NB4 (cell line): ENCODE data around the gene GTPBP8.

Experiments
- MYC ChIP-seq: IDR thresholded peaks from 2 replicates; pipeline ENCODE4 v1.6.1; 2011; ENCODE audit warnings: low read depth, low read length
- POLR2A ChIP-seq: IDR thresholded peaks from 2 replicates; pipeline ENCODE4 v1.6.1; 2011; ENCODE audit warnings: mild to moderate bottlenecking; ENCODE audit not compliant: insufficient read length; ENCODE audit errors: extremely low read depth
- TF ChIP-seq, protein P1 (sequence below): IDR thresholded peaks from one replicate; pipeline ENCODE4 v1.5.1; 2012; ENCODE audit warnings: low read depth, low read length
- TF ChIP-seq, protein P2 (sequence below): IDR thresholded peaks from 2 replicates; pipeline ENCODE4 v1.6.1; 2011; ENCODE audit warnings: low read depth, low read length

DNA sequence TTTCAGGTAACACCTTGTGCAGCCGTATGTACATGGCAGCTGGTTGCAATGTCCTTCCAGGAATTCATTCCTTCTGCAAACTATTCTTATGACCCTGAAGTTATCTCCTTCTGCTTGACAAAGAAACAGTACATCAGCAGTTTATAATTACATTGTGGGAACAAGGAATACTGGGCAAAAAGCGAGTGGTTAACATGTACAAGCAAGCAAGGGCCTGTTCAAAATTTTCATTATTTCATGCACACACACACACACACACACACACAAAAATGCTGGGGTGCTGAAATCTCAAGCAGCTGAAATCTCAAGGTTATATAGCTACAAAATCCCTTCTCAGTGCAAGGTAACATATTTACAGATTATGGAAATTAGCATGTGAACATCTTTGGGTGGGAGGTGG, 30.7 kb downstream of the GTPBP8 start:
- TF ChIP-seq, protein P1, sequence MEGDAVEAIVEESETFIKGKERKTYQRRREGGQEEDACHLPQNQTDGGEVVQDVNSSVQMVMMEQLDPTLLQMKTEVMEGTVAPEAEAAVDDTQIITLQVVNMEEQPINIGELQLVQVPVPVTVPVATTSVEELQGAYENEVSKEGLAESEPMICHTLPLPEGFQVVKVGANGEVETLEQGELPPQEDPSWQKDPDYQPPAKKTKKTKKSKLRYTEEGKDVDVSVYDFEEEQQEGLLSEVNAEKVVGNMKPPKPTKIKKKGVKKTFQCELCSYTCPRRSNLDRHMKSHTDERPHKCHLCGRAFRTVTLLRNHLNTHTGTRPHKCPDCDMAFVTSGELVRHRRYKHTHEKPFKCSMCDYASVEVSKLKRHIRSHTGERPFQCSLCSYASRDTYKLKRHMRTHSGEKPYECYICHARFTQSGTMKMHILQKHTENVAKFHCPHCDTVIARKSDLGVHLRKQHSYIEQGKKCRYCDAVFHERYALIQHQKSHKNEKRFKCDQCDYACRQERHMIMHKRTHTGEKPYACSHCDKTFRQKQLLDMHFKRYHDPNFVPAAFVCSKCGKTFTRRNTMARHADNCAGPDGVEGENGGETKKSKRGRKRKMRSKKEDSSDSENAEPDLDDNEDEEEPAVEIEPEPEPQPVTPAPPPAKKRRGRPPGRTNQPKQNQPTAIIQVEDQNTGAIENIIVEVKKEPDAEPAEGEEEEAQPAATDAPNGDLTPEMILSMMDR, result no peak
- TF ChIP-seq POLR2A, result no peak
- no peak for TF ChIP-seq MYC
- TF ChIP-seq, protein P2, sequence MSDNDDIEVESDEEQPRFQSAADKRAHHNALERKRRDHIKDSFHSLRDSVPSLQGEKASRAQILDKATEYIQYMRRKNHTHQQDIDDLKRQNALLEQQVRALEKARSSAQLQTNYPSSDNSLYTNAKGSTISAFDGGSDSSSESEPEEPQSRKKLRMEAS, result no peak
